HL-60 (cell line): Measurements from ENCODE around the gene PERM1.

Experiments used
- DNase-seq, 2 experiments: peaks; one replicate each; pipeline ENCODE4 v3.0.0-alpha.2; 2010 to 2020; ENCODE audit warnings: low read depth in 1 of 2, low spot score in 1 of 2
- H3K27ac ChIP-seq: fragments of 250-450 bp; sonication (Bioruptor Pico); replicated peaks from 2 replicates; pipeline ENCODE4 v1.5.1; 2020; ENCODE audit warnings: mild to moderate bottlenecking, moderate library complexity
- H3K27me3 ChIP-seq: fragments of 250-450 bp; sonication (Bioruptor Pico); 2 replicates; pipeline ENCODE4 v1.5.1; 2021; ENCODE audit warnings: mild to moderate bottlenecking, moderate library complexity; ENCODE audit not compliant: insufficient read depth, poor library complexity, severe bottlenecking
- H3K4me3 ChIP-seq: replicated peaks from 2 replicates; pipeline ENCODE4 v1.5.1; 2011; ENCODE audit warnings: mild to moderate bottlenecking, control low read depth, low read length; ENCODE audit not compliant: insufficient read depth
- GABPA ChIP-seq: IDR thresholded peaks from 2 replicates; pipeline ENCODE4 v1.6.1; 2012; ENCODE audit warnings: low read depth
- POLR2AphosphoS5 ChIP-seq: IDR thresholded peaks from 2 replicates; pipeline ENCODE4 v1.6.1; 2012; ENCODE audit warnings: low read depth
- SPI1 ChIP-seq: IDR thresholded peaks from 2 replicates; pipeline ENCODE4 v1.6.1; 2012; ENCODE audit warnings: low read depth, mild to moderate bottlenecking, borderline replicate concordance
- TF ChIP-seq, protein P1 (sequence below): IDR thresholded peaks from one replicate; pipeline ENCODE4 v1.5.1; 2011; ENCODE audit warnings: low read length, control low read depth, inconsistent platforms; ENCODE audit not compliant: insufficient read depth
- TF ChIP-seq, protein P2 (sequence below): IDR thresholded peaks from 2 replicates; pipeline ENCODE4 v1.6.1; 2012; ENCODE audit warnings: low read depth; ENCODE audit not compliant: insufficient replicate concordance

PERM1 gene

GRCh38 chr1:999725-1000356, 17.9 kb upstream of the PERM1 start, which contains the start of gene HES4:
HES4 (minus strand) TSS chr1:1000097; CDS start chr1:999973, 124 bp downstream.
- peaks cover 63% of the 10 kb centered on the region for H3K27me3 ChIP-seq
- no peak within 1 kb of the TSS for H3K27ac ChIP-seq
- no peak for TF ChIP-seq POLR2AphosphoS5
- TF ChIP-seq, protein P1, sequence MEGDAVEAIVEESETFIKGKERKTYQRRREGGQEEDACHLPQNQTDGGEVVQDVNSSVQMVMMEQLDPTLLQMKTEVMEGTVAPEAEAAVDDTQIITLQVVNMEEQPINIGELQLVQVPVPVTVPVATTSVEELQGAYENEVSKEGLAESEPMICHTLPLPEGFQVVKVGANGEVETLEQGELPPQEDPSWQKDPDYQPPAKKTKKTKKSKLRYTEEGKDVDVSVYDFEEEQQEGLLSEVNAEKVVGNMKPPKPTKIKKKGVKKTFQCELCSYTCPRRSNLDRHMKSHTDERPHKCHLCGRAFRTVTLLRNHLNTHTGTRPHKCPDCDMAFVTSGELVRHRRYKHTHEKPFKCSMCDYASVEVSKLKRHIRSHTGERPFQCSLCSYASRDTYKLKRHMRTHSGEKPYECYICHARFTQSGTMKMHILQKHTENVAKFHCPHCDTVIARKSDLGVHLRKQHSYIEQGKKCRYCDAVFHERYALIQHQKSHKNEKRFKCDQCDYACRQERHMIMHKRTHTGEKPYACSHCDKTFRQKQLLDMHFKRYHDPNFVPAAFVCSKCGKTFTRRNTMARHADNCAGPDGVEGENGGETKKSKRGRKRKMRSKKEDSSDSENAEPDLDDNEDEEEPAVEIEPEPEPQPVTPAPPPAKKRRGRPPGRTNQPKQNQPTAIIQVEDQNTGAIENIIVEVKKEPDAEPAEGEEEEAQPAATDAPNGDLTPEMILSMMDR = no peak
- TF ChIP-seq GABPA = no peak
- TF ChIP-seq, protein P2, sequence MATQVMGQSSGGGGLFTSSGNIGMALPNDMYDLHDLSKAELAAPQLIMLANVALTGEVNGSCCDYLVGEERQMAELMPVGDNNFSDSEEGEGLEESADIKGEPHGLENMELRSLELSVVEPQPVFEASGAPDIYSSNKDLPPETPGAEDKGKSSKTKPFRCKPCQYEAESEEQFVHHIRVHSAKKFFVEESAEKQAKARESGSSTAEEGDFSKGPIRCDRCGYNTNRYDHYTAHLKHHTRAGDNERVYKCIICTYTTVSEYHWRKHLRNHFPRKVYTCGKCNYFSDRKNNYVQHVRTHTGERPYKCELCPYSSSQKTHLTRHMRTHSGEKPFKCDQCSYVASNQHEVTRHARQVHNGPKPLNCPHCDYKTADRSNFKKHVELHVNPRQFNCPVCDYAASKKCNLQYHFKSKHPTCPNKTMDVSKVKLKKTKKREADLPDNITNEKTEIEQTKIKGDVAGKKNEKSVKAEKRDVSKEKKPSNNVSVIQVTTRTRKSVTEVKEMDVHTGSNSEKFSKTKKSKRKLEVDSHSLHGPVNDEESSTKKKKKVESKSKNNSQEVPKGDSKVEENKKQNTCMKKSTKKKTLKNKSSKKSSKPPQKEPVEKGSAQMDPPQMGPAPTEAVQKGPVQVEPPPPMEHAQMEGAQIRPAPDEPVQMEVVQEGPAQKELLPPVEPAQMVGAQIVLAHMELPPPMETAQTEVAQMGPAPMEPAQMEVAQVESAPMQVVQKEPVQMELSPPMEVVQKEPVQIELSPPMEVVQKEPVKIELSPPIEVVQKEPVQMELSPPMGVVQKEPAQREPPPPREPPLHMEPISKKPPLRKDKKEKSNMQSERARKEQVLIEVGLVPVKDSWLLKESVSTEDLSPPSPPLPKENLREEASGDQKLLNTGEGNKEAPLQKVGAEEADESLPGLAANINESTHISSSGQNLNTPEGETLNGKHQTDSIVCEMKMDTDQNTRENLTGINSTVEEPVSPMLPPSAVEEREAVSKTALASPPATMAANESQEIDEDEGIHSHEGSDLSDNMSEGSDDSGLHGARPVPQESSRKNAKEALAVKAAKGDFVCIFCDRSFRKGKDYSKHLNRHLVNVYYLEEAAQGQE = no peak
- TF ChIP-seq SPI1 = no peak
- peak in 1 of 2 experiments; percentile 66 for DNase-seq
- peak within 1 kb of the TSS; percentile 30 for H3K4me3 ChIP-seq

- TF ChIP-seq POLR2AphosphoS5 (no peak), SPI1 (no peak), GABPA (no peak)
- TF ChIP-seq, protein P1 = no peak
- TF ChIP-seq, protein P2 = no peak
- DNase-seq = no peak
- Histone ChIP-seq H3K27ac (no peak overlapping the region), H3K27me3 (peaks cover 58% of the 10 kb centered on the region), H3K4me3 (no peak overlapping the region)
Observed at GRCh38 chr1:998995-999724, 17.3 kb upstream of the PERM1 start.

GRCh38 chr1:998745-998994, 16.8 kb upstream of the PERM1 start:
- TF ChIP-seq, protein P1 = no peak
- Histone ChIP-seq H3K4me3 (no peak overlapping the region), H3K27ac (no peak overlapping the region), H3K27me3 (peaks cover 55% of the 10 kb centered on the region)
- no peak for DNase-seq
